ENCODE data around the gene GPS2.

The GPS2 gene

GRCh38 chr17:7315570-7316235 is 543 bp upstream of the GPS2 start:
- DNase-seq = no peak

GRCh38 chr17:7313890-7314718 is 1.1 kb downstream of the GPS2 start:
- peak; percentile 62 for DNase-seq

GRCh38 chr17:7313088-7313889 is 1.9 kb downstream of the GPS2 start:
- peak; percentile 60 for DNase-seq

GRCh38 chr17:7312432-7313087 is 2.6 kb downstream of the GPS2 start:
- DNase-seq = no peak

GRCh38 chr17:7311110-7311705 is 4.0 kb downstream of the GPS2 start:
- DNase-seq = no peak

- DNase-seq = no peak
Observed at GRCh38 chr17:7309628-7310027, 5.5 kb downstream of the GPS2 start.

- DNase-seq = peak; percentile 93
Observed at GRCh38 chr17:7308625-7309433, 6.3 kb downstream of the GPS2 start.

- peak; percentile 69 for DNase-seq
Observed at GRCh38 chr17:7307686-7308624, 7.2 kb downstream of the GPS2 start.

- peak; percentile 100 for DNase-seq
Observed at GRCh38 chr17:7306911-7307685, 8.1 kb downstream of the GPS2 start, which contains the start of gene EIF5A. EIF5A (plus strand) TSS chr17:7307628; CDS start chr17:7309636, 2,008 bp downstream.

GRCh38 chr17:7304179-7304578 is 11.0 kb downstream of the GPS2 start:
- no peak for DNase-seq

- DNase-seq = peak; percentile 92
Observed at GRCh38 chr17:7296189-7296861, 18.8 kb downstream of the GPS2 start.

GRCh38 chr17:7295230-7296180 is 19.7 kb downstream of the GPS2 start:
- DNase-seq = peak; percentile 36

- peak; percentile 85 for DNase-seq
Observed at GRCh38 chr17:7294614-7295153, 20.5 kb downstream of the GPS2 start, which contains the start of gene YBX2. YBX2 (minus strand) TSS chr17:7294639; CDS start chr17:7294500, 139 bp downstream.

GRCh38 chr17:7293816-7294613 is 21.1 kb downstream of the GPS2 start:
- DNase-seq = peak; percentile 65

GRCh38 chr17:7293159-7293558 is 22.0 kb downstream of the GPS2 start:
- no peak for DNase-seq

GRCh38 chr17:7292729-7293128 is 22.4 kb downstream of the GPS2 start:
- no peak for DNase-seq
